Measurements from ENCODE around the gene GAN. TPM values are rescaled to one million over a fixed set of nuclear protein-coding genes. Genes with fewer than 3 reads are reported as not detected.

The GAN gene
- total RNA-seq, 1 donor from 2014 or later = 5.6 TPM

- H3K4me3 ChIP-seq (ENCODE audit: low read depth, low read length) = no peak overlapping the region
- TF ChIP-seq, protein P1, sequence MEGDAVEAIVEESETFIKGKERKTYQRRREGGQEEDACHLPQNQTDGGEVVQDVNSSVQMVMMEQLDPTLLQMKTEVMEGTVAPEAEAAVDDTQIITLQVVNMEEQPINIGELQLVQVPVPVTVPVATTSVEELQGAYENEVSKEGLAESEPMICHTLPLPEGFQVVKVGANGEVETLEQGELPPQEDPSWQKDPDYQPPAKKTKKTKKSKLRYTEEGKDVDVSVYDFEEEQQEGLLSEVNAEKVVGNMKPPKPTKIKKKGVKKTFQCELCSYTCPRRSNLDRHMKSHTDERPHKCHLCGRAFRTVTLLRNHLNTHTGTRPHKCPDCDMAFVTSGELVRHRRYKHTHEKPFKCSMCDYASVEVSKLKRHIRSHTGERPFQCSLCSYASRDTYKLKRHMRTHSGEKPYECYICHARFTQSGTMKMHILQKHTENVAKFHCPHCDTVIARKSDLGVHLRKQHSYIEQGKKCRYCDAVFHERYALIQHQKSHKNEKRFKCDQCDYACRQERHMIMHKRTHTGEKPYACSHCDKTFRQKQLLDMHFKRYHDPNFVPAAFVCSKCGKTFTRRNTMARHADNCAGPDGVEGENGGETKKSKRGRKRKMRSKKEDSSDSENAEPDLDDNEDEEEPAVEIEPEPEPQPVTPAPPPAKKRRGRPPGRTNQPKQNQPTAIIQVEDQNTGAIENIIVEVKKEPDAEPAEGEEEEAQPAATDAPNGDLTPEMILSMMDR (conservative IDR thresholded peaks at IDR 0.05; ENCODE audit: low read depth, low read length) = no peak
- DNase-seq (ENCODE audit: low read depth) = no peak
Measured at GRCh38 chr16:81275064-81275532, 39.7 kb upstream of the GAN start.

- DNase-seq (ENCODE audit: low read depth) = no peak
- TF ChIP-seq, protein P1 (conservative IDR thresholded peaks at IDR 0.05; ENCODE audit: low read depth, low read length) = no peak
- H3K4me3 ChIP-seq (ENCODE audit: low read depth, low read length) = no peak overlapping the region
Measured at GRCh38 chr16:81275795-81276194, 39.0 kb upstream of the GAN start.

DNA sequence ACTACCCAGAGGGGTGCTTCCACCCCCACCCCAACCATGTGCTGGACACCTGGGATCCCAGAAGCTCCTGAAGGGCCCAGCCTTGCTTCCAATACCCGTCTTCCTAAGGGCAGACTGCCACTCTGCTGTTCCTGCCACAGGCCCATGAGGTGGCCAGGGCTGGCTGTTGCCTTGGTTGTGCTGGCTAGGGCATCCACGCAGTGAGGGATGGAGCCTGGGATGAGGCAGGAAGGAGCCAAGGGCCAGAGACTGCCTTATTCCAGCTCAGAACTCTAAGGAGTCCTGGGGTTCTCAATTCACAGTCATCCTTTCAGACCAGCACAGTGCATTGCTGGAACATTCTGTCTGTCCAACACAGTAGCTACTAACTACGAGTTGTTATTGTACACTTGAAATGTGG is 38.4 kb upstream of the GAN start:
- DNase-seq (ENCODE audit: low read depth) = no peak
- TF ChIP-seq, protein P1 (conservative IDR thresholded peaks at IDR 0.05; ENCODE audit: low read depth, low read length) = no peak
- no peak overlapping the region for H3K4me3 ChIP-seq (ENCODE audit: low read depth, low read length)

DNA sequence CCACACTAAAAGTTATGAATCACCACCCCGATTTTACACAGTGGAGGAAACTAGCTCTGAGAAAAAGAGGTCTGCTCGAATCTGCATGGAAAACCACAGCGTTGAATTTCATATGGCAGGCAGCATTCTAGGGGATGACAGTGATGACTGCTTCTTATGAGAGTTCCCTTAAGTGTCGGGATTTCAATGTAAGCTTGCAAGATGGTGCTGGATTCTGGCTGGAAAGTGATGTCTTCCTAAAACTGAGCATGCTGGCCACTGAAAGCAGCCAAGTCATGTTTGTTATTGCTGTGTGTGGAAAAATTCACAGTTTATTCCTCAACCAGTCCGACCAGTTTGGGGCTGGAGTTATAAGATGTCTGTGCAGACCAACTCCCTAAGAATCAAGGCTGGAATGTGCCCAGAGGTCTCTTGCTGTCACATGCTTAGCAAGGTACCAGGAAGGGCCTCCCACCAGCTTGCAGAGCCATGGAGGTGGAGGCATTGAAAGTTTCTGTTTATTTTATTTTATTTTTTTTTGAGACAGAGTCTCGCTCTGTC is 37.2 kb upstream of the GAN start:
- DNase-seq (ENCODE audit: low read depth) = no peak
- H3K4me3 ChIP-seq (ENCODE audit: low read depth, low read length) = no peak overlapping the region
- TF ChIP-seq, protein P1 (conservative IDR thresholded peaks at IDR 0.05; ENCODE audit: low read depth, low read length) = no peak

- TF ChIP-seq, protein P1 (conservative IDR thresholded peaks at IDR 0.05; ENCODE audit: low read depth, low read length) = no peak
- DNase-seq (ENCODE audit: low read depth) = no peak
- no peak overlapping the region for H3K4me3 ChIP-seq (ENCODE audit: low read depth, low read length)
Measured at GRCh38 chr16:81278526-81278925, 36.2 kb upstream of the GAN start.

- no peak for DNase-seq (ENCODE audit: low read depth)
- TF ChIP-seq, protein P1 (conservative IDR thresholded peaks at IDR 0.05; ENCODE audit: low read depth, low read length) = no peak
- no peak overlapping the region for H3K4me3 ChIP-seq (ENCODE audit: low read depth, low read length)
Measured at GRCh38 chr16:81279392-81279791, 35.4 kb upstream of the GAN start.

GRCh38 chr16:81280393-81280792 is 34.4 kb upstream of the GAN start:
- TF ChIP-seq, protein P1 (conservative IDR thresholded peaks at IDR 0.05; ENCODE audit: low read depth, low read length) = no peak
- no peak for DNase-seq (ENCODE audit: low read depth)
- H3K4me3 ChIP-seq (ENCODE audit: low read depth, low read length) = no peak overlapping the region

Measured in epithelial cell of proximal tubule (primary cell).